Fibroblast of skin of back (primary cell): ENCODE results near the gene HS6ST1.
"Not testable (repeated sequence)": the region's sequence is repeated elsewhere in the genome, so short reads cannot be mapped to it uniquely, and the experiment has no call there.

ENCODE experiments used
- DNase-seq: peaks from one replicate; pipeline ENCODE4 v3.0.0-alpha.2; 2013

Gene HS6ST1

GRCh38 chr2:128267197-128267596 is 51.5 kb downstream of the HS6ST1 start:
- not testable (repeated sequence) for DNase-seq

- not testable (repeated sequence) for DNase-seq
Observed at GRCh38 chr2:128266463-128266862, 52.2 kb downstream of the HS6ST1 start.

- DNase-seq: not testable (repeated sequence)
Observed at GRCh38 chr2:128265608-128265993, 53.1 kb downstream of the HS6ST1 start.

- no peak for DNase-seq
Observed at GRCh38 chr2:128264881-128265607, 53.6 kb downstream of the HS6ST1 start.

- no peak for DNase-seq
Observed at GRCh38 chr2:128263902-128264331, 54.8 kb downstream of the HS6ST1 start.

- DNase-seq: no peak
Observed at GRCh38 chr2:128262315-128263253, 56.1 kb downstream of the HS6ST1 start.

- DNase-seq: peak; percentile 8
Observed at GRCh38 chr2:128261245-128262128, 57.2 kb downstream of the HS6ST1 start.

- peak; percentile 90 for DNase-seq
Observed at GRCh38 chr2:128260239-128261138, 58.2 kb downstream of the HS6ST1 start.

- DNase-seq: no peak
Observed at GRCh38 chr2:128259585-128259984, 59.1 kb downstream of the HS6ST1 start.

- DNase-seq: no peak
Observed at GRCh38 chr2:128258218-128258617, 60.5 kb downstream of the HS6ST1 start.

- no peak for DNase-seq
Observed at GRCh38 chr2:128252501-128252900, 66.2 kb downstream of the HS6ST1 start.

- DNase-seq: not testable (repeated sequence)
Observed at GRCh38 chr2:128252086-128252485, 66.6 kb downstream of the HS6ST1 start.

GRCh38 chr2:128250229-128251025 is 68.2 kb downstream of the HS6ST1 start:
- no peak for DNase-seq

GRCh38 chr2:128249555-128249954 is 69.1 kb downstream of the HS6ST1 start:
- no peak for DNase-seq

- no peak for DNase-seq
Observed at GRCh38 chr2:128245813-128246212, 72.9 kb downstream of the HS6ST1 start.

GRCh38 chr2:128241896-128242295 is 76.8 kb downstream of the HS6ST1 start:
- DNase-seq: no peak

- no peak for DNase-seq
Observed at GRCh38 chr2:128237911-128238697, 80.6 kb downstream of the HS6ST1 start.

GRCh38 chr2:128237081-128237534 is 81.6 kb downstream of the HS6ST1 start:
- DNase-seq: peak; percentile 53

GRCh38 chr2:128236491-128237035 is 82.1 kb downstream of the HS6ST1 start:
- peak; percentile 78 for DNase-seq
